SK-N-SH treated with all-trans-retinoic acid at 6 μM for 48 hours (cell line): ENCODE data around the gene MITF.

Experiments used
- ATAC-seq: fragments of 200-7000 bp; cut with Tn5 transposase; 3 replicates; pipeline ENCODE4 v1.9.1; 2020; ENCODE audit warnings: mild to moderate bottlenecking, moderate library complexity
- ARNTL ChIP-seq: fragments of 450-650 bp; formaldehyde crosslinking; IDR thresholded peaks from 2 replicates; pipeline ENCODE4 v1.5.0; 2020; ENCODE audit warnings: low read depth, mild to moderate bottlenecking, moderate library complexity, borderline replicate concordance
- BACH2 ChIP-seq: fragments of 250-450 bp; sonication (Bioruptor Pico); IDR thresholded peaks from 2 replicates; pipeline ENCODE4 v1.9.0; 2021; ENCODE audit warnings: mild to moderate bottlenecking, borderline replicate concordance
- CREB5 ChIP-seq: fragments of 250-450 bp; sonication (Bioruptor Pico); IDR thresholded peaks from 2 replicates; pipeline ENCODE4 v1.5.1; 2020; ENCODE audit warnings: low read depth, mild to moderate bottlenecking, moderate library complexity
- CSDC2 ChIP-seq: fragments of 250-450 bp; sonication (Bioruptor Pico); IDR thresholded peaks from 2 replicates; pipeline ENCODE4 v1.5.0; 2020; ENCODE audit warnings: mild to moderate bottlenecking, moderate library complexity
- CSRNP3 ChIP-seq: fragments of 250-450 bp; sonication (Bioruptor Pico); IDR thresholded peaks from 2 replicates; pipeline ENCODE4 v1.5.1; 2021; ENCODE audit warnings: mild to moderate bottlenecking, moderate library complexity
- ESRRG ChIP-seq: fragments of 250-450 bp; sonication (Bioruptor Pico); IDR thresholded peaks from 2 replicates; pipeline ENCODE4 v1.6.1; 2021; ENCODE audit warnings: mild to moderate bottlenecking
- GLIS3 ChIP-seq: fragments of 250-450 bp; sonication (Bioruptor Pico); IDR thresholded peaks from 2 replicates; pipeline ENCODE4 v1.5.0; 2020; ENCODE audit warnings: mild to moderate bottlenecking, moderate library complexity
- ISL1 ChIP-seq: fragments of 250-450 bp; sonication (Bioruptor Pico); IDR thresholded peaks from 2 replicates; pipeline ENCODE4 v2.1.2; 2022; ENCODE audit warnings: mild to moderate bottlenecking, moderate library complexity
- OSR1 ChIP-seq: fragments of 250-450 bp; sonication (Bioruptor Pico); IDR thresholded peaks from 2 replicates; pipeline ENCODE4 v1.8.0; 2022; ENCODE audit warnings: moderate library complexity, mild to moderate bottlenecking, inconsistent platforms
- PPARA ChIP-seq: fragments of 250-450 bp; sonication (Bioruptor Pico); IDR thresholded peaks from 2 replicates; pipeline ENCODE4 v1.5.0; 2020; ENCODE audit warnings: mild to moderate bottlenecking, borderline replicate concordance
- RARB ChIP-seq: fragments of 250-450 bp; sonication (Bioruptor Pico); IDR thresholded peaks from 2 replicates; pipeline ENCODE4 v1.8.0; 2021; ENCODE audit warnings: mild to moderate bottlenecking, moderate library complexity
- SNAI2 ChIP-seq: fragments of 250-450 bp; sonication (Bioruptor Pico); IDR thresholded peaks from 2 replicates; pipeline ENCODE4 v1.5.0; 2020; ENCODE audit warnings: mild to moderate bottlenecking, moderate library complexity
- TCF4 ChIP-seq: fragments of 250-450 bp; sonication (Bioruptor Pico); IDR thresholded peaks from 2 replicates; pipeline ENCODE4 v1.8.0; 2021; ENCODE audit warnings: mild to moderate bottlenecking, moderate library complexity, borderline replicate concordance
- TOX ChIP-seq: fragments of 250-450 bp; sonication (Bioruptor Pico); IDR thresholded peaks from 2 replicates; pipeline ENCODE4 v1.8.0; 2021; ENCODE audit warnings: mild to moderate bottlenecking, moderate library complexity, borderline replicate concordance
- TSHZ2 ChIP-seq: fragments of 250-450 bp; sonication (Bioruptor Pico); IDR thresholded peaks from 2 replicates; pipeline ENCODE4 v1.5.0; 2020; ENCODE audit warnings: mild to moderate bottlenecking, moderate library complexity
- ZC3H10 ChIP-seq: fragments of 250-450 bp; sonication (Bioruptor Pico); IDR thresholded peaks from 2 replicates; pipeline ENCODE4 v1.5.1; 2021; ENCODE audit warnings: mild to moderate bottlenecking, moderate library complexity
- ZFP3 ChIP-seq: fragments of 250-450 bp; sonication (Bioruptor Pico); IDR thresholded peaks from 2 replicates; pipeline ENCODE4 v1.5.0; 2020; ENCODE audit warnings: mild to moderate bottlenecking, moderate library complexity
- ZFP30 ChIP-seq: fragments of 450-650 bp; formaldehyde crosslinking; IDR thresholded peaks from 2 replicates; pipeline ENCODE4 v1.5.0; 2022; ENCODE audit warnings: mild to moderate bottlenecking, moderate library complexity
- ZNF565 ChIP-seq: fragments of 450-650 bp; formaldehyde crosslinking; conservative IDR thresholded peaks from 2 replicates; pipeline ENCODE4 v1.5.0; 2020; ENCODE audit warnings: low read depth, mild to moderate bottlenecking, moderate library complexity
- ZNF70 ChIP-seq: fragments of 450-650 bp; formaldehyde crosslinking; IDR thresholded peaks from 2 replicates; pipeline ENCODE4 v1.5.0; 2020; ENCODE audit warnings: mild to moderate bottlenecking, moderate library complexity
- ZNF8 ChIP-seq: fragments of 450-650 bp; formaldehyde crosslinking; IDR thresholded peaks from 2 replicates; pipeline ENCODE4 v1.5.0; 2020; ENCODE audit warnings: mild to moderate bottlenecking, moderate library complexity
- TF ChIP-seq, protein P1 (sequence below): fragments of 250-450 bp; sonication (Bioruptor Pico); IDR thresholded peaks from 2 replicates; pipeline ENCODE4 v1.8.0; 2020; ENCODE audit warnings: mild to moderate bottlenecking, moderate library complexity, borderline replicate concordance

Gene MITF

GRCh38 chr3:69749461-69749860 is 10.2 kb downstream of the MITF start (continued):
- TF ChIP-seq, protein P1, sequence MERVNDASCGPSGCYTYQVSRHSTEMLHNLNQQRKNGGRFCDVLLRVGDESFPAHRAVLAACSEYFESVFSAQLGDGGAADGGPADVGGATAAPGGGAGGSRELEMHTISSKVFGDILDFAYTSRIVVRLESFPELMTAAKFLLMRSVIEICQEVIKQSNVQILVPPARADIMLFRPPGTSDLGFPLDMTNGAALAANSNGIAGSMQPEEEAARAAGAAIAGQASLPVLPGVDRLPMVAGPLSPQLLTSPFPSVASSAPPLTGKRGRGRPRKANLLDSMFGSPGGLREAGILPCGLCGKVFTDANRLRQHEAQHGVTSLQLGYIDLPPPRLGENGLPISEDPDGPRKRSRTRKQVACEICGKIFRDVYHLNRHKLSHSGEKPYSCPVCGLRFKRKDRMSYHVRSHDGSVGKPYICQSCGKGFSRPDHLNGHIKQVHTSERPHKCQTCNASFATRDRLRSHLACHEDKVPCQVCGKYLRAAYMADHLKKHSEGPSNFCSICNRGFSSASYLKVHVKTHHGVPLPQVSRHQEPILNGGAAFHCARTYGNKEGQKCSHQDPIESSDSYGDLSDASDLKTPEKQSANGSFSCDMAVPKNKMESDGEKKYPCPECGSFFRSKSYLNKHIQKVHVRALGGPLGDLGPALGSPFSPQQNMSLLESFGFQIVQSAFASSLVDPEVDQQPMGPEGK (CRISPR knock-in tag), result no peak
- TF ChIP-seq CSRNP3 (CRISPR knock-in tag) (no peak), RARB (CRISPR knock-in tag) (no peak), ZNF8 (CRISPR knock-in tag) (no peak)

DNA sequence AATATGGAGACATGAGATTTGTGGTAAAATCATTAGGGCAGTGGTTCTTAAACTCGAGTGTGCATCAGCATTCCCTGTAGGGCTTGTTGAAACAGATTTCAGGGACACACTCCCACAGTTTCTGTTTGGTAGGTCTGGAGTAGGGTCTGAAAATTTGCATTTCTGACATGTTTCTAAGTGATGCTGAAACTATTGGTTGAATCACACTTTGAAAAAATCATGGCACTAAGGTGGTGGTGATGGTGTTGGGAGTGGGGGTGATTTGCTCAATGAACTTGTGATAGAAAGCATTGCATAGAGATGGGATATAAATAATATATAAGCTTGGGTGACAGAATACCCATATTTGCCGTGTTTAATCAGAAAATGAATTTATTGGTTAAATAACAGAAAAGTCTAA is 11.3 kb downstream of the MITF start:
- ATAC-seq, result no peak

DNA sequence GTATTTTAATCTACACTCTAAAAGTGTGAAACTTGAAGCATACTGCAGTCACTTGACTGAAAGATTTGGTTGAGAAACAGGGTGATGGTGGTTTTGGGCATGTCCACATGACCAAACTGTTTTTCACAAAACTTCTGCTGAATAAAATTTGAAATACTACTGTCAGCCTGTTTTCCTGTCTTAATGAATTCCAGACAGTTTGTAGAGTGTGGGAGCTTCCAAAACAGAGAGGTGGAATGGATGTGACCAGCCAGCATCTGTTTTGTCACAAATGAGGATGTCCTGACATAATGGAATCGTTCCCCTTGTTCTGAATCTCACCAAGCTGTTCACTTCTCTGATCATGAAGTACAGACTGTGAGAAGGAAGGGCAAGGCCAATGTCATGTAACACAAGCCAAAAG is 11.8 kb downstream of the MITF start:
- TF ChIP-seq ZC3H10 (no peak), ARNTL (CRISPR knock-in tag) (no peak), GLIS3 (CRISPR knock-in tag) (no peak), ZFP30 (CRISPR knock-in tag) (no peak), CSDC2 (no peak), TOX (no peak), CREB5 (CRISPR knock-in tag) (no peak), RARB (CRISPR knock-in tag) (no peak)
- TF ChIP-seq, protein P1 (CRISPR knock-in tag), result no peak
- TF ChIP-seq, all 23 proteins: peak for 0
- ATAC-seq, result no peak

More for the DNA sequence above, 11.3 kb downstream of the MITF start:
- TF ChIP-seq ESRRG (CRISPR knock-in tag) (no peak), ZC3H10 (no peak), TSHZ2 (no peak), PPARA (CRISPR knock-in tag) (no peak), ZFP30 (CRISPR knock-in tag) (no peak)

GRCh38 chr3:69752241-69752640 is 13.0 kb downstream of the MITF start:
- TF ChIP-seq TOX (no peak), ZFP3 (CRISPR knock-in tag) (no peak), ZNF70 (CRISPR knock-in tag) (no peak), CSDC2 (no peak), ZNF8 (CRISPR knock-in tag) (no peak), ISL1 (no peak), TCF4 (CRISPR knock-in tag) (no peak), ZNF565 (CRISPR knock-in tag) (no peak), GLIS3 (CRISPR knock-in tag) (no peak), ARNTL (CRISPR knock-in tag) (no peak), BACH2 (no peak), RARB (CRISPR knock-in tag) (no peak), ESRRG (CRISPR knock-in tag) (no peak), SNAI2 (CRISPR knock-in tag) (no peak), PPARA (CRISPR knock-in tag) (no peak), ZFP30 (CRISPR knock-in tag) (no peak), OSR1 (CRISPR knock-in tag) (no peak)
- TF ChIP-seq, protein P1 (CRISPR knock-in tag), result no peak
- TF ChIP-seq, all 23 proteins: peak for 0
- ATAC-seq, result no peak
